PC-9 (cell line): ENCODE results near the gene BCAR1.
"Not testable (repeated sequence)": the region's sequence is repeated elsewhere in the genome, so short reads cannot be mapped to it uniquely, and the experiment has no call there.

Experiments used
- EZH2 ChIP-seq: fragments of 200-600 bp; sonication (generic); IDR thresholded peaks from 2 replicates; pipeline ENCODE4 v1.8.0; 2017; ENCODE audit warnings: antibody characterized with exemption, low read depth
- TF ChIP-seq, protein P1 (sequence below): fragments of 200-600 bp; sonication (generic); conservative IDR thresholded peaks from 2 replicates; pipeline ENCODE4 v1.6.1; 2017; ENCODE audit warnings: mixed run types, antibody characterized with exemption, mild to moderate bottlenecking, moderate library complexity

DNA sequence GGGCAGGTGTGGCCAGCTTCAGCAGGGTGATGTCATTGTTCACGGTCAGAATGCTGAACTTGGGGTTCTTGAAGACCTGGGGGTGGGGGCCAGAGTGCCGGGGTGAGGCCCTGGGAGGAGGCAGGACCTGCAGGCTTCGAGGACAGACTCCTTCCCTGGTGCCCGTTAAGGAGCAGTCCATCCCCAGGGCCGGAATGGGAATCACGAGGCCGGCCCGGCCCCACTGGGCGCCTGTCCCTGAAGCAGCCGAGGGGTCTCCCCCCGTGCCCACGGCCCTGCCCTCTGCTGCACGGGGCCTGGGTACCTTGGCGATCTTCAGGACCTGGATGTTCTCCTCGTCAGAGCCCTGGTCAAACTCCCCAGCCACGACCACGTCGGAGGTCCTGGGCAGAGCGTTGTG is 46.0 kb downstream of the BCAR1 start:
- TF ChIP-seq, protein P1, sequence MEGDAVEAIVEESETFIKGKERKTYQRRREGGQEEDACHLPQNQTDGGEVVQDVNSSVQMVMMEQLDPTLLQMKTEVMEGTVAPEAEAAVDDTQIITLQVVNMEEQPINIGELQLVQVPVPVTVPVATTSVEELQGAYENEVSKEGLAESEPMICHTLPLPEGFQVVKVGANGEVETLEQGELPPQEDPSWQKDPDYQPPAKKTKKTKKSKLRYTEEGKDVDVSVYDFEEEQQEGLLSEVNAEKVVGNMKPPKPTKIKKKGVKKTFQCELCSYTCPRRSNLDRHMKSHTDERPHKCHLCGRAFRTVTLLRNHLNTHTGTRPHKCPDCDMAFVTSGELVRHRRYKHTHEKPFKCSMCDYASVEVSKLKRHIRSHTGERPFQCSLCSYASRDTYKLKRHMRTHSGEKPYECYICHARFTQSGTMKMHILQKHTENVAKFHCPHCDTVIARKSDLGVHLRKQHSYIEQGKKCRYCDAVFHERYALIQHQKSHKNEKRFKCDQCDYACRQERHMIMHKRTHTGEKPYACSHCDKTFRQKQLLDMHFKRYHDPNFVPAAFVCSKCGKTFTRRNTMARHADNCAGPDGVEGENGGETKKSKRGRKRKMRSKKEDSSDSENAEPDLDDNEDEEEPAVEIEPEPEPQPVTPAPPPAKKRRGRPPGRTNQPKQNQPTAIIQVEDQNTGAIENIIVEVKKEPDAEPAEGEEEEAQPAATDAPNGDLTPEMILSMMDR, result not testable (repeated sequence)
- TF ChIP-seq EZH2, result not testable (repeated sequence)
